Neural progenitor cell (in vitro differentiated cells): ENCODE measurements around the gene ATG4A. TPM values are rescaled to one million over a fixed set of nuclear protein-coding genes. Genes with fewer than 3 reads are reported as not detected.

Experiments used
- DNase-seq: peaks from one replicate; pipeline ENCODE4 v3.0.0-alpha.2; 2016; ENCODE audit warnings: low spot score
- H2AFZ ChIP-seq: fragments of 200-600 bp; sonication (generic); replicated peaks from 2 replicates; pipeline ENCODE4 v1.6.1; 2016; ENCODE audit warnings: antibody characterized with exemption
- H3F3A ChIP-seq: fragments of 200-600 bp; sonication (generic); 2 replicates; pipeline ENCODE4 v1.6.1; 2016; ENCODE audit warnings: antibody characterized with exemption, low read depth
- H3K27ac ChIP-seq: fragments of 200-600 bp; sonication (generic); 2 replicates; pipeline ENCODE4 v1.5.1; 2016; ENCODE audit warnings: mild to moderate bottlenecking
- H3K27me3 ChIP-seq: fragments of 200-600 bp; sonication (generic); 2 replicates; pipeline ENCODE4 v1.6.1; 2016; ENCODE audit warnings: mild to moderate bottlenecking, moderate library complexity
- H3K36me3 ChIP-seq: fragments of 200-600 bp; sonication (generic); 2 replicates; pipeline ENCODE4 v1.5.1; 2016
- H3K4me1 ChIP-seq: fragments of 200-600 bp; sonication (generic); 2 replicates; pipeline ENCODE4 v1.6.1; 2016; ENCODE audit warnings: mixed run types
- H3K4me2 ChIP-seq: fragments of 200-600 bp; sonication (generic); 2 replicates; pipeline ENCODE4 v1.6.1; 2016
- H3K4me3 ChIP-seq: fragments of 200-600 bp; sonication (generic); 2 replicates; pipeline ENCODE4 v1.5.1; 2016
- H3K79me2 ChIP-seq: fragments of 200-600 bp; sonication (generic); 2 replicates; pipeline ENCODE4 v1.6.1; 2016; ENCODE audit warnings: low read depth
- H3K9ac ChIP-seq: fragments of 200-600 bp; sonication (generic); 2 replicates; pipeline ENCODE4 v1.6.1; 2016
- H3K9me3 ChIP-seq: fragments of 200-600 bp; sonication (generic); 2 replicates; pipeline ENCODE4 v1.5.1; 2016; ENCODE audit warnings: low read depth
- H4K20me1 ChIP-seq: fragments of 200-600 bp; sonication (generic); 2 replicates; pipeline ENCODE4 v1.6.1; 2016; ENCODE audit warnings: low read depth
- H3K27ac Mint-ChIP-seq: 3 replicates; pipeline ENCODE4 v1.8.0; 2021; ENCODE audit warnings: mixed read lengths
- H3K27me3 Mint-ChIP-seq: 2 replicates; pipeline ENCODE4 v1.8.0; 2022; ENCODE audit warnings: low read depth, mild to moderate bottlenecking, inconsistent platforms, moderate library complexity, mixed read lengths; ENCODE audit not compliant: insufficient read depth
- H3K36me3 Mint-ChIP-seq: 3 replicates; pipeline ENCODE4 v1.8.0; 2021; ENCODE audit warnings: mixed read lengths
- H3K4me1 Mint-ChIP-seq: 3 replicates; pipeline ENCODE4 v1.8.0; 2021; ENCODE audit warnings: mixed read lengths
- H3K4me3 Mint-ChIP-seq: 3 replicates; pipeline ENCODE4 v1.8.0; 2021; ENCODE audit warnings: mild to moderate bottlenecking, moderate library complexity, mixed read lengths
- H3K9me3 Mint-ChIP-seq: 3 replicates; pipeline ENCODE4 v1.8.0; 2020; ENCODE audit warnings: mixed read lengths
- CTCF ChIP-seq: fragments of 200-600 bp; sonication (generic); IDR thresholded peaks from 2 replicates; pipeline ENCODE4 v1.5.1; 2017; ENCODE audit warnings: antibody characterized with exemption, mild to moderate bottlenecking
- EZH2 ChIP-seq: fragments of 200-600 bp; sonication (generic); IDR thresholded peaks from 2 replicates; pipeline ENCODE4 v1.6.1; 2017; ENCODE audit warnings: antibody characterized with exemption, mild to moderate bottlenecking, moderate library complexity
- EZH2phosphoT487 ChIP-seq: fragments of 200-600 bp; sonication (generic); IDR thresholded peaks from 2 replicates; pipeline ENCODE4 v1.6.1; 2017; ENCODE audit warnings: antibody characterized with exemption
- total RNA-seq: library from RNA; depleted of rRNA; stranded (reverse); fragments of >200 nt; gene quantifications from 2 replicates; pipeline ENCODE4 v1.2.3, GENCODE V29; 2015; ENCODE audit warnings: low replicate concordance

ATG4A gene
- total RNA-seq, 1 donor from 2014 or later, result 6.5 TPM

- Histone ChIP-seq H3K4me3 (no peak overlapping the region), H2AFZ (no peak overlapping the region), H4K20me1 (no peaks in the 10 kb centered on the region), H3K9ac (no peak overlapping the region), H3K9me3 (peaks cover 3% of the 10 kb centered on the region), H3K36me3 (no peaks in the 10 kb centered on the region), H3K79me2 (no peaks in the 10 kb centered on the region), H3K4me2 (no peak overlapping the region), H3K4me1 (peaks cover 39% of the 10 kb centered on the region), H3K27me3 (no peaks in the 10 kb centered on the region), H3K27ac (no peak overlapping the region), H3F3A (peaks cover 15% of the 10 kb centered on the region)
- no peaks in the 10 kb centered on the region for H3K9me3 Mint-ChIP-seq
- H3K4me1 Mint-ChIP-seq, result peaks cover 28% of the 10 kb centered on the region
- DNase-seq, result no peak
- H3K4me3 Mint-ChIP-seq, result no peak overlapping the region
- H3K27ac Mint-ChIP-seq, result no peak overlapping the region
- H3K36me3 Mint-ChIP-seq, result peaks cover 4% of the 10 kb centered on the region
- TF ChIP-seq EZH2phosphoT487, result no peak
- TF ChIP-seq CTCF, result no peak
- no peak for TF ChIP-seq EZH2
- H3K27me3 Mint-ChIP-seq, result no peaks in the 10 kb centered on the region
Measured at GRCh38 chrX:108123591-108124366, 32.2 kb downstream of the ATG4A start.

GRCh38 chrX:108126661-108127060 lies 35.1 kb downstream of the ATG4A start:
- peak overlapping the region; percentile 31 for H3K4me2 ChIP-seq
- peaks cover 15% of the 10 kb centered on the region for H3F3A ChIP-seq
- Mint-ChIP-seq H3K27me3 (no peaks in the 10 kb centered on the region), H3K27ac (no peak overlapping the region), H3K9me3 (no peaks in the 10 kb centered on the region), H3K36me3 (peaks cover 17% of the 10 kb centered on the region), H3K4me3 (no peak overlapping the region), H3K4me1 (peaks cover 30% of the 10 kb centered on the region)
- no peak overlapping the region for H2AFZ ChIP-seq
- DNase-seq, result no peak
- TF ChIP-seq EZH2, result no peak
- no peak for TF ChIP-seq CTCF
- TF ChIP-seq EZH2phosphoT487, result no peak
- no peaks in the 10 kb centered on the region for H4K20me1 ChIP-seq
- peak overlapping the region; percentile 54 for H3K27ac ChIP-seq
- no peaks in the 10 kb centered on the region for H3K36me3 ChIP-seq
- H3K9ac ChIP-seq, result no peak overlapping the region
- peaks cover 3% of the 10 kb centered on the region for H3K9me3 ChIP-seq
- no peaks in the 10 kb centered on the region for H3K27me3 ChIP-seq
- H3K4me1 ChIP-seq, result peaks cover 28% of the 10 kb centered on the region
- H3K4me3 ChIP-seq, result no peak overlapping the region
- no peaks in the 10 kb centered on the region for H3K79me2 ChIP-seq

GRCh38 chrX:108127152-108127551 lies 35.6 kb downstream of the ATG4A start:
- H3K4me3 ChIP-seq, result no peak overlapping the region
- H3F3A ChIP-seq, result peaks cover 15% of the 10 kb centered on the region
- Mint-ChIP-seq H3K4me1 (peaks cover 28% of the 10 kb centered on the region), H3K27me3 (peaks cover 2% of the 10 kb centered on the region), H3K27ac (no peak overlapping the region), H3K9me3 (peaks cover 2% of the 10 kb centered on the region), H3K36me3 (peaks cover 19% of the 10 kb centered on the region), H3K4me3 (no peak overlapping the region)
- H3K27me3 ChIP-seq, result no peaks in the 10 kb centered on the region
- H4K20me1 ChIP-seq, result no peaks in the 10 kb centered on the region
- H3K27ac ChIP-seq, result peak overlapping the region; percentile 54
- H3K9me3 ChIP-seq, result peaks cover 3% of the 10 kb centered on the region
- no peak overlapping the region for H2AFZ ChIP-seq
- H3K79me2 ChIP-seq, result no peaks in the 10 kb centered on the region
- no peak overlapping the region for H3K9ac ChIP-seq
- H3K4me2 ChIP-seq, result no peak overlapping the region
- DNase-seq, result no peak
- H3K36me3 ChIP-seq, result no peaks in the 10 kb centered on the region
- TF ChIP-seq EZH2 (no peak), EZH2phosphoT487 (no peak), CTCF (no peak)
- H3K4me1 ChIP-seq, result peaks cover 23% of the 10 kb centered on the region
